H1 (cell line): ENCODE measurements around the gene SSH2. TPM values are rescaled to one million over a fixed set of nuclear protein-coding genes. Genes with fewer than 3 reads are reported as not detected.

Source experiments
- CTCF ChIA-PET: fragments of 300-600 bp; sonication (Branson Sonifier 250); formaldehyde crosslinking; loops from one replicate; lab custom pipeline; 2021; ENCODE audit not compliant: partially characterized antibody; lab: Charles Lee
- POLR2A ChIA-PET: fragments of 300-600 bp; sonication (Branson Sonifier 250); formaldehyde crosslinking; loops from one replicate; lab custom pipeline; 2021; ENCODE audit warnings: inconsistent platforms; ENCODE audit not compliant: partially characterized antibody; lab: Charles Lee
- DNase-seq, 2 experiments: peaks; one replicate each; pipeline versions ENCODE4 v3.0.0 to v3.0.0-alpha.2; 2010 to 2022; ENCODE audit warnings: low spot score in 2 of 2, low read depth in 1 of 2, mixed read lengths in 1 of 2
- FAIRE-seq: peaks from 2 replicates; lab custom pipeline; 2011; peaks lifted over from hg19 to GRCh38; lab: Jason Lieb, UNC
- H2AFZ ChIP-seq: 2 replicates; pipeline ENCODE4 v1.8.1; 2012; ENCODE audit warnings: low read length, inconsistent platforms
- H2AK5ac ChIP-seq: 2 replicates; pipeline ENCODE4 v1.6.1; 2013; ENCODE audit warnings: low read depth, low read length
- H2BK120ac ChIP-seq: replicated peaks from 2 replicates; pipeline ENCODE3; 2013; ENCODE audit warnings: low read depth, low read length, inconsistent platforms
- H2BK12ac ChIP-seq: 2 replicates; pipeline ENCODE4 v1.6.1; 2013; ENCODE audit warnings: low read depth, low read length
- H2BK15ac ChIP-seq: 2 replicates; pipeline ENCODE4 v1.6.1; 2013; ENCODE audit warnings: low read length
- H2BK20ac ChIP-seq: 2 replicates; pipeline ENCODE4 v1.6.1; 2013; ENCODE audit warnings: low read length
- H2BK5ac ChIP-seq: 2 replicates; pipeline ENCODE4 v1.6.1; 2013; ENCODE audit warnings: low read depth, low read length
- H3K14ac ChIP-seq: 2 replicates; pipeline ENCODE4 v1.6.1; 2013; ENCODE audit warnings: inconsistent platforms; ENCODE audit not compliant: insufficient read length
- H3K18ac ChIP-seq: 2 replicates; pipeline ENCODE4 v1.6.1; 2013; ENCODE audit warnings: low read length; ENCODE audit errors: extremely low read depth
- H3K23ac ChIP-seq: 2 replicates; pipeline ENCODE4 v1.6.1; 2013; ENCODE audit warnings: inconsistent platforms; ENCODE audit not compliant: insufficient read length
- H3K23me2 ChIP-seq: 2 replicates; pipeline ENCODE4 v1.6.1; 2013; ENCODE audit warnings: low read depth, low read length
- H3K27ac ChIP-seq: 2 replicates; pipeline ENCODE4 v1.6.1; 2011; ENCODE audit warnings: low read depth, low read length, inconsistent platforms
- H3K27me3 ChIP-seq, 4 experiments: replicated peaks in 1 of 4; 1 replicate in 1 of 4; 2 replicates in 3 of 4; pipeline versions ENCODE4 v1.6.1 to v1.8.1; 2011 to 2013; ENCODE audit warnings: low read length in 3 of 4, mild to moderate bottlenecking in 3 of 4, inconsistent platforms in 2 of 4, mixed read lengths in 2 of 4, moderate library complexity in 1 of 4; ENCODE audit not compliant: control insufficient read depth in 3 of 4, insufficient read depth in 3 of 4; ENCODE audit errors: extremely low read depth in 1 of 4
- H3K36me3 ChIP-seq, 4 experiments: 2 replicates each; pipeline versions ENCODE4 v1.6.1 to v1.8.1; 2011 to 2013; ENCODE audit warnings: mild to moderate bottlenecking in 4 of 4, low read length in 3 of 4, moderate library complexity in 2 of 4, control low read depth in 1 of 4, inconsistent platforms in 1 of 4; ENCODE audit not compliant: insufficient read depth in 4 of 4, control insufficient read depth in 2 of 4
- H3K4ac ChIP-seq: replicated peaks from 2 replicates; pipeline ENCODE3; 2013; ENCODE audit warnings: low read length, low read depth, mixed read lengths, inconsistent platforms; ENCODE audit not compliant: insufficient read length
- H3K4me1 ChIP-seq, 4 experiments: replicated peaks in 1 of 4; 1 replicate in 1 of 4; 2 replicates in 3 of 4; pipeline versions ENCODE4 v1.6.1 to v1.8.1; 2011 to 2013; ENCODE audit warnings: low read length in 3 of 4, inconsistent platforms in 2 of 4, mixed read lengths in 1 of 4; ENCODE audit not compliant: insufficient read depth in 4 of 4, control insufficient read depth in 3 of 4
- H3K4me2 ChIP-seq, 2 experiments: 2 replicates each; pipeline versions ENCODE4 v1.6.1 to v1.8.1; 2011 to 2013; ENCODE audit warnings: low read depth in 2 of 2, low read length in 2 of 2, control low read depth in 1 of 2, inconsistent platforms in 1 of 2, mild to moderate bottlenecking in 1 of 2; ENCODE audit not compliant: insufficient read depth in 1 of 2
- H3K4me3 ChIP-seq, 4 experiments: fragments of 200-600, 300-600 bp in 1 of 4; sonication (generic), shearing (Covaris generic), sonication (Bioruptor Twin) in 1 of 4; 2 replicates each; pipeline versions ENCODE4 v1.5.1 to v1.8.1; 2011 to 2016; ENCODE audit warnings: low read length in 4 of 4, low read depth in 3 of 4, control low read depth in 2 of 4, inconsistent platforms in 2 of 4, mild to moderate bottlenecking in 2 of 4, mixed read lengths in 1 of 4, moderate library complexity in 1 of 4; ENCODE audit not compliant: insufficient read depth in 2 of 4; ENCODE audit errors: extremely low read depth in 1 of 4
- H3K56ac ChIP-seq: replicated peaks from 2 replicates; pipeline ENCODE3; 2013; ENCODE audit warnings: low read depth, mild to moderate bottlenecking, mixed read lengths, low read length, inconsistent platforms; ENCODE audit not compliant: insufficient read length
- H3K79me1 ChIP-seq: 2 replicates; pipeline ENCODE4 v1.6.1; 2013; ENCODE audit warnings: low read depth, low read length, control low read depth
- H3K79me2 ChIP-seq, 2 experiments: 2 replicates each; pipeline versions ENCODE4 v1.6.1 to v1.8.1; 2012 to 2013; ENCODE audit warnings: low read length in 2 of 2, mild to moderate bottlenecking in 2 of 2, inconsistent platforms in 1 of 2; ENCODE audit not compliant: insufficient read depth in 2 of 2, control insufficient read depth in 1 of 2
- H3K9ac ChIP-seq, 4 experiments: replicated peaks in 1 of 4; 1 replicate in 1 of 4; 2 replicates in 3 of 4; pipeline versions ENCODE4 v1.6.1 to v1.8.1; 2011 to 2013; ENCODE audit warnings: low read depth in 3 of 4, low read length in 3 of 4, control low read depth in 2 of 4, mild to moderate bottlenecking in 2 of 4, moderate library complexity in 2 of 4, inconsistent platforms in 1 of 4; ENCODE audit errors: extremely low read depth in 1 of 4
- H3K9me3 ChIP-seq, 2 experiments: 2 replicates each; pipeline versions ENCODE4 v1.6.1 to v1.8.1; 2012 to 2013; ENCODE audit warnings: mild to moderate bottlenecking in 2 of 2, moderate library complexity in 2 of 2, control low read depth in 1 of 2, inconsistent platforms in 1 of 2, low read depth in 1 of 2, low read length in 1 of 2, mixed read lengths in 1 of 2; ENCODE audit not compliant: insufficient read depth in 2 of 2
- H4K20me1 ChIP-seq, 2 experiments: replicated peaks in 1 of 2; 2 replicates each; pipeline versions ENCODE3 to v1.8.1; 2011 to 2013; ENCODE audit warnings: inconsistent platforms in 2 of 2, low read length in 2 of 2, mild to moderate bottlenecking in 1 of 2; ENCODE audit not compliant: insufficient read depth in 2 of 2, control insufficient read depth in 1 of 2
- H4K5ac ChIP-seq: 2 replicates; pipeline ENCODE4 v1.6.1; 2013; ENCODE audit warnings: low read length, low read depth, mixed read lengths, inconsistent platforms; ENCODE audit not compliant: insufficient read length
- H4K8ac ChIP-seq: 2 replicates; pipeline ENCODE4 v1.8.0; 2013; ENCODE audit warnings: mild to moderate bottlenecking, moderate library complexity, low read length, inconsistent platforms; ENCODE audit not compliant: insufficient read depth; ENCODE audit errors: extremely low read depth
- H4K91ac ChIP-seq: replicated peaks from 2 replicates; pipeline ENCODE3; 2013; ENCODE audit warnings: low read length, mixed read lengths, inconsistent platforms; ENCODE audit not compliant: insufficient read length
- CREB1 ChIP-seq: IDR thresholded peaks from 2 replicates; pipeline ENCODE4 v1.6.1; 2012; ENCODE audit warnings: inconsistent platforms
- EP300 ChIP-seq, 2 experiments: IDR thresholded peaks; 1 replicate in 1 of 2; 2 replicates in 1 of 2; pipeline ENCODE4 v1.6.1; 2011 to 2012; ENCODE audit warnings: low read depth in 2 of 2, low read length in 2 of 2, mild to moderate bottlenecking in 2 of 2, borderline replicate concordance in 1 of 2, inconsistent platforms in 1 of 2, moderate library complexity in 1 of 2
- NANOG ChIP-seq: IDR thresholded peaks from 2 replicates; pipeline ENCODE4 v1.6.1; 2011; ENCODE audit warnings: low read length, low read depth, mild to moderate bottlenecking, inconsistent platforms; ENCODE audit not compliant: insufficient read depth, poor library complexity, severe bottlenecking
- RBBP5 ChIP-seq: IDR thresholded peaks from 2 replicates; pipeline ENCODE4 v1.7.1; 2012; ENCODE audit warnings: low read depth, mild to moderate bottlenecking, inconsistent platforms, low read length, moderate library complexity, borderline replicate concordance
- RXRA ChIP-seq: IDR thresholded peaks from 2 replicates; pipeline ENCODE4 v1.6.1; 2011; ENCODE audit warnings: low read depth, mild to moderate bottlenecking, low read length, moderate library complexity; ENCODE audit not compliant: insufficient read depth
- TAF7 ChIP-seq: optimal IDR thresholded peaks from 2 replicates; pipeline ENCODE3; 2011; ENCODE audit warnings: low read depth, mild to moderate bottlenecking, inconsistent platforms, low read length, moderate library complexity, borderline replicate concordance
- WGBS, 2 experiments: shearing (Covaris generic) in 1 of 2; methylation state at CpG; one replicate each; pipeline versions ENCODE4 v1.1.6 to v1.1.7; 2013 to 2015; ENCODE audit warnings: low lambda C conversion rate in 2 of 2, mixed read lengths in 2 of 2, inconsistent platforms in 1 of 2, low coverage in 1 of 2, missing lambda C conversion rate in 1 of 2; ENCODE audit not compliant: insufficient replicate concordance in 2 of 2, insufficient coverage in 1 of 2, insufficient read length in 1 of 2; ENCODE audit errors: extremely low coverage in 1 of 2, missing lambda C conversion rate in 1 of 2; 5-methylcytosine and 5-hydroxymethylcytosine counted together
- polyA plus RNA-seq, 7 experiments: library from polyadenylated mRNA; depleted of rRNA in 3 of 7; stranded (reverse) in 5 of 7; unstranded in 2 of 7; fragments of >200 nt in 5 of 7; fragments of 200-250 nt in 2 of 7; gene quantifications; 1 replicate in 5 of 7; 2 replicates in 1 of 7; 4 replicates in 1 of 7; pipeline versions ENCODE4 v1.2.1 to v1.2.3, GENCODE V29; 2011 to 2013; ENCODE audit warnings: missing spikeins in 2 of 7, mixed read lengths in 2 of 7
- total RNA-seq: library from RNA; stranded (reverse); fragmentation: NEBNext Ultra II Directional; extraction: Animal tissue kit (Norgen Biotek cat#: 25700); gene quantifications from 2 replicates; pipeline ENCODE4 v1.2.1, GENCODE V29; 2021
- TF ChIP-seq, protein P1 (sequence below): IDR thresholded peaks from 2 replicates; pipeline ENCODE4 v1.6.1; 2012; ENCODE audit warnings: inconsistent platforms
- TF ChIP-seq, protein P2 (sequence below), 3 experiments: IDR thresholded peaks; 1 replicate in 2 of 3; 2 replicates in 1 of 3; pipeline versions ENCODE4 v1.5.1 to v1.6.1; 2011; ENCODE audit warnings: low read length in 3 of 3, mild to moderate bottlenecking in 3 of 3, inconsistent platforms in 2 of 3, low read depth in 1 of 3, moderate library complexity in 1 of 3; ENCODE audit not compliant: insufficient read depth in 1 of 3; ENCODE audit errors: control extremely low read depth in 1 of 3

The SSH2 gene
- total and polyA plus RNA-seq, 2 of the 8 experiments (the other 6 are each of a cell fraction or from before 2014, with no cell fraction given) = 5.2 to 15.9 TPM

DNA sequence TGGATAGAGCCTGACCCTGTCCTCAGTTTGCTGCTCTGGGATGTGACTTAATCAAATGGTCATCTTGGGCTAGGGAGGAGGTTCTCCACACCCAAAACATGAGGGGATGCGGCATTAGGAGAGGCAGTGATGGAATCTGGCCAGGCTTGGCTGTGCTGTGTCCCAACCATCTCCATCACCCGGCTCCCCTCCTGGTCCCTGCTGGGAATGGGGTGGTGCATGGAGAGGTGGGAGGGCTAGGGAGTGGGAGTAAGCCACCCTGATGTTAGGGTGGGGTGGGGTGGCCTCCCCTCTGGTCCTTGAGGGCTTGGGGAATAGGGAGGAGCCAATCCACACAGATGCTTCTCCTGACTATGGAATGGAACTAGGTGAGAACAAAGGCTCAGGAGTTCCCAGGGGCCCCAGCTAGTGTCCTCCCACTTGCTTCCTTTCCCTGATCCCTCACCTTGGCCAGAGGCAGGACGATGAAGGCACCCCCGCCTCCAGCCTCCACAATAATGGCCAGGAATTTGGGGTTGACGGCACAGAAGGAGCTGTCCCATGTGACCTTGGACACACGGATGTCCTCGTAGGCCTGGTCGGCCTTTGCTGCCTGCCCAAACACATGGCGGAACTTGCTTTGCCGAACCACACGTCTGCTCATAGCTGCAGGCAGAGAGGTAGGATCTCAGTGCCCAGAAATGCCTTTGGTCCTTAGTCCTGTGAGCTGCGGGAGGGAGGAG, 309.1 kb downstream of the SSH2 start:
- ChIA-PET CTCF (interaction anchor here (0.7 to 13.1 kb wide), 11 partner anchors 8 to 473 kb away, joined by 3 to 193 read pairs (median 4); partner anchors contain the start of genes ABHD15, SSH2 and TP53I13), POLR2A (interaction anchor here (1.7 kb wide), 1 partner anchor 29 kb away, joined by 9 read pairs; the partner anchor contains the start of gene ANKRD13B)
- no peak overlapping the region for H4K8ac ChIP-seq
- H3K4ac ChIP-seq = no peak overlapping the region
- H4K5ac ChIP-seq = no peak overlapping the region
- no peak overlapping the region for H4K91ac ChIP-seq
- no peak overlapping the region; the same call in 1 of the 2 replicates for H2AK5ac ChIP-seq
- peaks cover 18% of the 10 kb centered on the region; the same call in 1 of the 2 replicates for H3K23me2 ChIP-seq
- no peak overlapping the region for H3K23ac ChIP-seq
- no peak overlapping the region for H2AFZ ChIP-seq
- no peak overlapping the region for H3K14ac ChIP-seq
- H3K4me2 ChIP-seq = peak overlapping the region in 1 of 2 experiments; percentile 6; a peak in 1 of 4 replicates
- no peak overlapping the region for H2BK120ac ChIP-seq
- peak overlapping the region; percentile 88; the same call in 1 of the 2 replicates for H2BK12ac ChIP-seq
- H3K79me1 ChIP-seq = no peaks in the 10 kb centered on the region
- FAIRE-seq = no peak
- H4K20me1 ChIP-seq = peaks cover 5 to 6% of the 10 kb centered on the region in 2 experiments
- H2BK15ac ChIP-seq = peak overlapping the region; percentile 83; the same call in 1 of the 2 replicates
- H3K36me3 ChIP-seq = no peaks in the 10 kb centered on the region
- 95% methylated on average over 12 of the region's 12 CpGs; no CpG with 5 or more reads in 1 of the 2 experiments for WGBS, 2 experiments
- no peak overlapping the region for H3K4me3 ChIP-seq
- H3K56ac ChIP-seq = no peak overlapping the region
- no peak for DNase-seq
- no peaks in the 10 kb centered on the region for H3K9me3 ChIP-seq
- H3K27ac ChIP-seq = no peak overlapping the region
- no peak overlapping the region for H2BK5ac ChIP-seq
- H3K79me2 ChIP-seq = no peaks in the 10 kb centered on the region
- H2BK20ac ChIP-seq = peak overlapping the region; percentile 32; the same call in 1 of the 2 replicates
- H3K4me1 ChIP-seq = peaks cover 16 to 40% (median 28%) of the 10 kb centered on the region in 4 experiments
- H3K27me3 ChIP-seq = peaks cover 17 to 58% (median 45%) of the 10 kb centered on the region in 4 experiments
- 0 out of 2 replicates have a peak overlapping the region, but pooled peaks have one; percentile 51 for H3K18ac ChIP-seq
- H3K9ac ChIP-seq = no peak overlapping the region
- TF ChIP-seq EP300 (IDR thresholded peaks at IDR 0.05; ENCODE audit: borderline replicate concordance in 1 of 2, low read depth in 2 of 2, low read length in 2 of 2) = no peak
- no peak for TF ChIP-seq TAF7
- no peak for TF ChIP-seq RXRA
- no peak for TF ChIP-seq RBBP5
- TF ChIP-seq, protein P1, sequence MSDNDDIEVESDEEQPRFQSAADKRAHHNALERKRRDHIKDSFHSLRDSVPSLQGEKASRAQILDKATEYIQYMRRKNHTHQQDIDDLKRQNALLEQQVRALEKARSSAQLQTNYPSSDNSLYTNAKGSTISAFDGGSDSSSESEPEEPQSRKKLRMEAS = no peak; the same call in 1 of the 2 replicates
- no peak for TF ChIP-seq CREB1
- no peak for TF ChIP-seq NANOG
- TF ChIP-seq, protein P2, sequence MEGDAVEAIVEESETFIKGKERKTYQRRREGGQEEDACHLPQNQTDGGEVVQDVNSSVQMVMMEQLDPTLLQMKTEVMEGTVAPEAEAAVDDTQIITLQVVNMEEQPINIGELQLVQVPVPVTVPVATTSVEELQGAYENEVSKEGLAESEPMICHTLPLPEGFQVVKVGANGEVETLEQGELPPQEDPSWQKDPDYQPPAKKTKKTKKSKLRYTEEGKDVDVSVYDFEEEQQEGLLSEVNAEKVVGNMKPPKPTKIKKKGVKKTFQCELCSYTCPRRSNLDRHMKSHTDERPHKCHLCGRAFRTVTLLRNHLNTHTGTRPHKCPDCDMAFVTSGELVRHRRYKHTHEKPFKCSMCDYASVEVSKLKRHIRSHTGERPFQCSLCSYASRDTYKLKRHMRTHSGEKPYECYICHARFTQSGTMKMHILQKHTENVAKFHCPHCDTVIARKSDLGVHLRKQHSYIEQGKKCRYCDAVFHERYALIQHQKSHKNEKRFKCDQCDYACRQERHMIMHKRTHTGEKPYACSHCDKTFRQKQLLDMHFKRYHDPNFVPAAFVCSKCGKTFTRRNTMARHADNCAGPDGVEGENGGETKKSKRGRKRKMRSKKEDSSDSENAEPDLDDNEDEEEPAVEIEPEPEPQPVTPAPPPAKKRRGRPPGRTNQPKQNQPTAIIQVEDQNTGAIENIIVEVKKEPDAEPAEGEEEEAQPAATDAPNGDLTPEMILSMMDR (IDR thresholded peaks at IDR 0.05; ENCODE audit: control extremely low read depth in 1 of 3, insufficient read depth in 1 of 3, low read depth in 1 of 3, low read length in 3 of 3) = no peak
